Heart right ventricle (tissue), 16 donors: Measurements from ENCODE around the gene GPC5. TPM values are rescaled to one million over a fixed set of nuclear protein-coding genes. Genes with fewer than 3 reads are reported as not detected.

Experiments used
- ATAC-seq, 8 donors: fragments of 200-7000 bp; cut with Tn5 transposase; one replicate each; pipeline ENCODE4 v1.9.1; 2020; ENCODE audit warnings: mild to moderate bottlenecking in 8 of 8, moderate library complexity in 8 of 8, moderate number of reproducible peaks in 1 of 8
- DNase-seq, 2 donors: peaks; one replicate each; pipeline ENCODE4 v3.0.0-alpha.2; 2020
- H3K27ac ChIP-seq, 10 donors: fragments of 200-600 bp; sonication (generic) in 2 of 10; one replicate each; pipeline versions ENCODE4 v1.5.0 to v1.8.0; 2020 to 2022; ENCODE audit warnings: mild to moderate bottlenecking in 3 of 10
- H3K27me3 ChIP-seq, 7 donors: fragments of 200-600 bp; one replicate each; pipeline ENCODE4 v1.8.0; 2021 to 2022; ENCODE audit warnings: mild to moderate bottlenecking in 2 of 7
- H3K36me3 ChIP-seq, 9 donors: fragments of 200-600 bp; sonication (generic) in 1 of 9; one replicate each; pipeline versions ENCODE4 v1.5.0 to v1.8.0; 2020 to 2022; ENCODE audit warnings: mild to moderate bottlenecking in 2 of 9
- H3K4me1 ChIP-seq, 9 donors: fragments of 200-600 bp; sonication (generic) in 1 of 9; one replicate each; pipeline versions ENCODE4 v1.5.0 to v1.8.0; 2020 to 2022; ENCODE audit warnings: mild to moderate bottlenecking in 4 of 9
- H3K4me3 ChIP-seq, 10 donors: fragments of 200-600 bp; sonication (generic) in 2 of 10; one replicate each; pipeline versions ENCODE4 v1.5.0 to v1.8.0; 2020 to 2022; ENCODE audit warnings: mild to moderate bottlenecking in 7 of 10, moderate library complexity in 2 of 10
- H3K9me3 ChIP-seq, 11 donors: fragments of 200-600 bp in 10 of 11; sonication (generic) in 2 of 11; one replicate each; pipeline versions ENCODE4 v1.5.0 to v1.8.0; 2013 to 2022; ENCODE audit warnings: mild to moderate bottlenecking in 2 of 11, control low read depth in 1 of 11, moderate library complexity in 1 of 11
- WGBS, 2 donors: extraction: QIAGEN DNeasy Blood & Tissue Kit; methylation state at CpG; one replicate each; pipeline ENCODE4 v1.1.7; 2013; ENCODE audit warnings: inconsistent platforms in 1 of 2; 5-methylcytosine and 5-hydroxymethylcytosine counted together
- intact Hi-C, 10 donors: fragments of 100-400 bp; cut with DNase I; formaldehyde crosslinking; loops; one replicate each; pipeline versions ENCODE4 v1.11.1 to v1.14.2; 2022
- polyA plus RNA-seq, 2 donors: library from polyadenylated mRNA; stranded (reverse); fragments of 200-250 nt; gene quantifications; one replicate each; pipeline ENCODE4 v1.2.3, GENCODE V29; 2013
- total RNA-seq, 10 donors: library from RNA; stranded (reverse); fragmentation: NEBNext Ultra II Directional in 3 of 10; extraction: Animal tissue kit (Norgen Biotek cat#: 25700) in 3 of 10; gene quantifications; one replicate each; pipeline versions ENCODE4 v1.2.1 to v1.2.4, GENCODE V29; 2021 to 2023
- TF ChIP-seq, protein P1 (sequence below), 9 donors: fragments of 200-600 bp; sonication (generic) in 2 of 9; IDR thresholded peaks; one replicate each; pipeline versions ENCODE4 v1.5.0 to v1.8.0; 2021 to 2022; ENCODE audit warnings: antibody characterized with exemption in 9 of 9, mild to moderate bottlenecking in 5 of 9, moderate library complexity in 1 of 9
- donor health status: Arrhythmogenic right ventricular cardiomyopathy.
- donor health status: ischemic (EF 13 %, LVEDD 7.1; RV severe dilation, severe dysfunction).
- donor health status: healthy with polysubstance abuse.
- donor health status: DM: no; HTN: yes; CAD: no.
- donor health status: DM: no; HTN: no; CAD: no.
- donor health status: ischemic (EF 25% LVEDD 6.9; RV normal size, moderate dysfunction).
- donor health status: ischemic (EF 25% LVEDD 5.7; RV mildly dilated, moderate dysfunction).
- donor health status: healthy.
- donor health status: DM: yes; HTN: yes; CAD: no.
- donor health status: Ischemic cardiomyopathy.
- donor health status: ischemic (EF 35%, LVEDD 5.7; RV mildly dilated, moderate dysfunction).
- donor health status: nonischemic (EF 11% LVEDD 7.7; RV severe dilation, severe dysfunction).
- donor health status: DM: yes; HTN: yes; CAD: no.
- donor health status: PGD.
- donor health status: ischemic (EF 29% LVEDD 5.4; RV normal size, mild dysfunction).
- donor health status: nonischemic (EF 23%, LVEDD 6.1; RV moderate dilation, normal function).

Gene GPC5
- total and polyA plus RNA-seq, 12 donors, result 0.01 to 3.5 (median 0.70) TPM; not detected in 1

DNA sequence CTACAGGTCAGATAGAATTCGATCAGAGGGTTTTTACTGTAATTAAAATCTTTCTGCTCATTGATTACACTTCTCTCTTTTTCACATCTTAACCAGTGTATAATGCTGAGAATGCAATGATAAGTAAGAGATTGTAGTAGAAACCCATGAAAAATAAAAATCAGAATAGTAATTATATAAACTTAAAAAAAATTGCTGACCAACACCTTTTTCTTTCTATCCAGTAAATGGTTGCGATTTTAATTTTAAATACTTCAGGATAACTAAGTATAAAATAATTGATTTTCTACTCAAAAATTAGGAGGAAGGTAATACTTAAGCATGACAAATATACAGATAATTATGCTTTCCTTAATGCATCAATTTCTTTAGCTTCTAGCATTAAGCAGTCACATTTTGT lies 917.6 kb downstream of the GPC5 start:
- Histone ChIP-seq H3K4me1 (no peaks in the 10 kb centered on the region), H3K4me3 (no peak overlapping the region), H3K27me3 (no peaks in the 10 kb centered on the region), H3K27ac (no peak overlapping the region), H3K9me3 (peaks cover 0 to 8% (median 0%) of the 10 kb centered on the region in 11 donors), H3K36me3 (no peaks in the 10 kb centered on the region)
- intact Hi-C loops, result no loop called here
- DNase-seq (no peak), ATAC-seq (no peak)
- TF ChIP-seq, protein P1, sequence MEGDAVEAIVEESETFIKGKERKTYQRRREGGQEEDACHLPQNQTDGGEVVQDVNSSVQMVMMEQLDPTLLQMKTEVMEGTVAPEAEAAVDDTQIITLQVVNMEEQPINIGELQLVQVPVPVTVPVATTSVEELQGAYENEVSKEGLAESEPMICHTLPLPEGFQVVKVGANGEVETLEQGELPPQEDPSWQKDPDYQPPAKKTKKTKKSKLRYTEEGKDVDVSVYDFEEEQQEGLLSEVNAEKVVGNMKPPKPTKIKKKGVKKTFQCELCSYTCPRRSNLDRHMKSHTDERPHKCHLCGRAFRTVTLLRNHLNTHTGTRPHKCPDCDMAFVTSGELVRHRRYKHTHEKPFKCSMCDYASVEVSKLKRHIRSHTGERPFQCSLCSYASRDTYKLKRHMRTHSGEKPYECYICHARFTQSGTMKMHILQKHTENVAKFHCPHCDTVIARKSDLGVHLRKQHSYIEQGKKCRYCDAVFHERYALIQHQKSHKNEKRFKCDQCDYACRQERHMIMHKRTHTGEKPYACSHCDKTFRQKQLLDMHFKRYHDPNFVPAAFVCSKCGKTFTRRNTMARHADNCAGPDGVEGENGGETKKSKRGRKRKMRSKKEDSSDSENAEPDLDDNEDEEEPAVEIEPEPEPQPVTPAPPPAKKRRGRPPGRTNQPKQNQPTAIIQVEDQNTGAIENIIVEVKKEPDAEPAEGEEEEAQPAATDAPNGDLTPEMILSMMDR (IDR thresholded peaks at IDR 0.05), result no peak
- 92% methylated on average over 2 of the region's 2 CpGs for WGBS, 2 donors

- H3K9me3 ChIP-seq, result peaks cover 0 to 8% (median 0%) of the 10 kb centered on the region in 11 donors
- no peaks in the 10 kb centered on the region for H3K4me1 ChIP-seq
- ATAC-seq, result no peak
- intact Hi-C loops, result no loop called here
- no peaks in the 10 kb centered on the region for H3K36me3 ChIP-seq
- no peak overlapping the region for H3K4me3 ChIP-seq
- 30 to 41% methylated on average over 2 of the region's 2 CpGs for WGBS, 2 donors
- H3K27ac ChIP-seq, result no peak overlapping the region
- TF ChIP-seq, protein P1 (IDR thresholded peaks at IDR 0.05), result no peak
- no peaks in the 10 kb centered on the region for H3K27me3 ChIP-seq
- no peak for DNase-seq
Observed at GRCh38 chr13:92317066-92317465, 918.6 kb downstream of the GPC5 start.

GRCh38 chr13:92320323-92320722 lies 921.9 kb downstream of the GPC5 start:
- ATAC-seq (no peak), DNase-seq (no peak)
- Histone ChIP-seq H3K9me3 (peaks cover 0 to under 1% (median 0%) of the 10 kb centered on the region in 11 donors), H3K27ac (no peak overlapping the region), H3K36me3 (no peaks in the 10 kb centered on the region), H3K27me3 (no peaks in the 10 kb centered on the region), H3K4me1 (no peaks in the 10 kb centered on the region), H3K4me3 (no peak overlapping the region)
- 61 to 63% methylated on average over 1 of the region's 1 CpG for WGBS, 2 donors
- TF ChIP-seq, protein P1 (IDR thresholded peaks at IDR 0.05), result no peak
- intact Hi-C loops, result no loop called here

GRCh38 chr13:92321174-92321573 lies 922.8 kb downstream of the GPC5 start:
- Histone ChIP-seq H3K27me3 (no peaks in the 10 kb centered on the region), H3K4me3 (no peak overlapping the region), H3K27ac (no peak overlapping the region), H3K4me1 (no peaks in the 10 kb centered on the region), H3K36me3 (no peaks in the 10 kb centered on the region), H3K9me3 (no peaks in the 10 kb centered on the region)
- ATAC-seq (no peak), DNase-seq (no peak)
- 50 to 59% methylated on average over 5 of the region's 5 CpGs for WGBS, 2 donors
- TF ChIP-seq, protein P1 (IDR thresholded peaks at IDR 0.05), result no peak
- intact Hi-C loops, result no loop called here
